GM21515 (cell line): Measurements from ENCODE around the gene DCAF11.
A peak's percentile ranks its signal among the peaks of the same experiment; 100 is the strongest.

Source experiments
- ATAC-seq: cut with Tn5 transposase; IDR thresholded peaks from one replicate; pipeline ENCODE4 v1.9.1; 2021; ENCODE audit not compliant: unreplicated experiment

The DCAF11 gene

DNA sequence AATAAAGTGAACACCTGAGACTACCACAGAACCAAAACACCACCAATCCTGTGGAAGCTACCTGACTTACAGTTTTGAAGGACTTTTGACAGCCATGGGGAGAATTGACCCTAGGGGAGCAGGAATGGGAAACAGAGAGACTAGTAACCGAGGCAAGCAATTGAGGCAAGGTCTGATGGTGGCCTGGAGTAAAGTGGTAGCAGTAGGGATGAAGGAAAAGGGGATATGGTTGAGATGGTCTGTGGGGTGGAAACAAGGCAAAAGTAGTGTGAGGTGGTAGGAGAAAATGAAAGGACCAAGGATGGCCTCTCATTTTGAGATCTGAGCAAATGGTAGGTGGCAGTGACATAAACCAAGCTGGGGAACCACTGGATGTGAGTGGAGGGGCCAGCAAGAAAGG lies 42.3 kb downstream of the DCAF11 start:
- ATAC-seq, result no peak

DNA sequence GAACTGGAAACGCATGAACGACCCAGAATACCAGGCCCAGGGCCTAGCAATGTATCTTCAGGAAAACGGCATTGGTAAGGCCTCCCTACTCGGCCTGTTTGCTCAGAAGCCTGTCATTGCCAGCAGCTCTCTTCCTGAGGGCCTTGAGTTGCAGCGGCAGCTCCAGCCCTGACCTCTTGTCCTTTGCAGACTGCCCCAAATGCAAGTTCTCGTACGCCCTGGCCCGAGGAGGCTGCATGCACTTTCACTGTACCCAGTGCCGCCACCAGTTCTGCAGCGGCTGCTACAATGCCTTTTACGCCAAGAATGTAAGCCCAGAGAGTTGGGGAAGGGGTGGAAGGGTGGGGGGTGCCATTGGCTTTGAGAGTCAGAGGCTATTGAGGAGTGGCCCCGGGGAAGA lies 42.8 kb downstream of the DCAF11 start:
- no peak for ATAC-seq

DNA sequence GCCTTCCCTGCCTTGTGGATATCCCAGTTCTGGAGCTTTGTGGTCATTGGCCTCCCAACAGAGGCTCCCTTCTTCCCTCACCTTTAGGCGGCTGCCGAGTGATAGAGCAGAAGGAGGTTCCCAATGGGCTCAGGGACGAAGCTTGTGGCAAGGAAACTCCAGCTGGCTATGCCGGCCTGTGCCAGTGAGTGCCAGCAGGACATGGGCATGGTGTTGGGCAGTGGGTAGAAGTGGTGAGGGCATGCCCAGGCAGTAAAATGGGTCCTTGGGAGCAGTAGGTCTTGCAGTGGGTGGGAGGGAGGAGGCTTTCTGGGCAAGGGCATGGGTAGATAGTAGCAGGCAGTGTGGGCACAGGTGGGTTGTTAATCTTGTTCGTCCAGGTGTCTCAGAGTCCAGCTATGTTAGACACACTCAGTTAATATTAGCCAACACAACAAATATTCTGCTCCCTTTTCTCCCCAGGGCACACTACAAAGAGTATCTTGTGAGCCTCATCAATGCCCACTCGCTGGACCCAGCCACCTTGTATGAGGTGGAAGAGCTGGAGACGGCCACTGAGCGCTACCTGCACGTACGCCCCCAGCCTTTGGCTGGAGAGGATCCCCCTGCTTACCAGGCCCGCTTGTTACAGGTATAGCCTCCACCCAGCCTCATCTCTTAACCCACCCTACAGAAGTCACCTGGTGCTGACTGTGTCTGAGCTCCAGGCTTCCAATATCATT lies 45.4 kb downstream of the DCAF11 start:
- ATAC-seq, result no peak

DNA sequence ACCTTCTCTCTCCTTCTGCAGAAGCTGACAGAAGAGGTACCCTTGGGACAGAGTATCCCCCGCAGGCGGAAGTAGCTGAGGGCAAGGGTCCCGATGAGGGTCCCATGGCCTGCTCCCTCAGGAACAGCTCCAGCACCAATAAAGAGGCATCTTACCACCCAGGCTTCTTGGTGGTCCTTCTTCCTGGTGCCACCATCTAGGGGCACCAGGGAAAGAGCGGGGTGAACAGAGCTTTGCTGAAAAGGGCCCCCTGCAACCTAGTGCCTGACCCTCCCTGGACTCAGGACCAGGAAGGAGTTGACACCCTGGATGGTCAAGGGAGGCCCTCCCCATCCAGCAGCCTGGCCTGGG lies 45.9 kb downstream of the DCAF11 start:
- ATAC-seq, result no peak

DNA sequence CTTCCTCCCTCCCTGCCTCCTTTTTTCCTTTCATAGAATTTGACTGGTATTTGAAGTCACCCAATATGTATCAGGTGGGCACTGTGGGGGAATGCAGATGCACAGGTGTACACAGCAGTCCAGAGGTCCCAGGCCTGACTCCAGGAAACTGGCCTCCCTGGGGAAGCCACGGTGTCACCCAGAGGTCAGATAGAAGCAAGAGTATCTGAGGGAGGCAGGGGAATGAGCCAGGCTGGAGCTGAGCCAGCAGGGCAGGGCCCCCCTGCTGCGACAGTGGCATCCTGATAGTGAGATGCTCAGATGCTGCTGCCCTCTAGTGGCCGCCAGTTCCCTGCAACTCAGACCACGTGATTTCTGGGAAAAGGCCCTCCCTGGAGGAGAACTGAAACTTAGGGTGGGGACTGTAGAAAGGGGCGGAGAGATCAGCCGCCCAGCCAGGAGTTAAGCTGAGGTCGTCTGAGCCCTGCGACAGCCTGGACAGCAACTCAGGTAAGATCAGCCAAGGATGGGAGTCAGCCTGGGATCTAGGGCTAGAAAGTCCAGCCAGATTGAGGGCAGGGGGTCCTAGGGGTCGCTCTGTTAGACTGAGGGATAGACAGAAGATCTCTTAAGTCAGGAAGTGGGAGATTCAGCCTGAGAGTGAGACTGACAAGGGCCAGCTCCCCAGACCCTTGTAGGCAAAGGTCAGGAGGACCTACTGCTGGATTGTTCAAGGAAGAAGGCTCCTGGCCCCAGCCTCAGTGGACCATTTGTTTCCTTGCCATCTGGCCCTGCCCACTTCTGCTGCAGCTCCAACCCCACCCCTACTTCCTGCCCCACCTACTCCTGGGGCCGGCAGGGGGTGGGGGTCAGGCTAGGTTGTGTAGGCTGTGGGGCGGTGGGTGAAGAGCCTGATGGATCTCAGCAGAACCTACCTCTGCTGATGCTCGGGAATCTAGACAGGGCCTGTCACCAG lies 46.5 kb downstream of the DCAF11 start, which contains the start of gene IRF9:
Gene IRF9 (plus strand): TSS at position 416 of the 955 bp plus-strand sequence. CDS start 880 bp downstream, outside the sequence.
- peak; percentile 77 for ATAC-seq

DNA sequence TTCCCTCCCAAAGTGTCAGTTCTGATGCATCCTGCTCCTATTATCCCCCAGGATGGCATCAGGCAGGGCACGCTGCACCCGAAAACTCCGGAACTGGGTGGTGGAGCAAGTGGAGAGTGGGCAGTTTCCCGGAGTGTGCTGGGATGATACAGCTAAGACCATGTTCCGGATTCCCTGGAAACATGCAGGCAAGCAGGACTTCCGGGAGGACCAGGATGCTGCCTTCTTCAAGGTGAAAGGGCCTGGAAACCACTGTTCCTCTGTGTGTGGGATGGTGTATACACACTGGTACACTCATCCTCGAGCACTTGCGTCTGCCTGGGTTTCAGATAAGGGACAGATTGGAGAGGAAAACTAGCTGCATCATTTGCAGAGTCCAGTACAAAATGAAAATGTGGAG lies 47.5 kb downstream of the DCAF11 start:
- no peak for ATAC-seq

DNA sequence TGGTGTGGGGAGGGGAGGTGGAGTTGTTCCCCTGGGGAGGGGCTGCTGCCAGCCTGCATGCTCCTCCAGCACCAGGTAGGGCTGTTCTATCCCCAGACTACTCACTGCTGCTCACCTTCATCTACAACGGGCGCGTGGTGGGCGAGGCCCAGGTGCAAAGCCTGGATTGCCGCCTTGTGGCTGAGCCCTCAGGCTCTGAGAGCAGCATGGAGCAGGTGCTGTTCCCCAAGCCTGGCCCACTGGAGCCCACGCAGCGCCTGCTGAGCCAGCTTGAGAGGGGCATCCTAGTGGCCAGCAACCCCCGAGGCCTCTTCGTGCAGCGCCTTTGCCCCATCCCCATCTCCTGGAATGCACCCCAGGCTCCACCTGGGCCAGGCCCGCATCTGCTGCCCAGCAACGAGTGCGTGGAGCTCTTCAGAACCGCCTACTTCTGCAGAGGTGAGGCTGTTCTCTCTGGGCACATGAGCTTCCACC lies 50.0 kb downstream of the DCAF11 start:
- ATAC-seq, result no peak

DNA sequence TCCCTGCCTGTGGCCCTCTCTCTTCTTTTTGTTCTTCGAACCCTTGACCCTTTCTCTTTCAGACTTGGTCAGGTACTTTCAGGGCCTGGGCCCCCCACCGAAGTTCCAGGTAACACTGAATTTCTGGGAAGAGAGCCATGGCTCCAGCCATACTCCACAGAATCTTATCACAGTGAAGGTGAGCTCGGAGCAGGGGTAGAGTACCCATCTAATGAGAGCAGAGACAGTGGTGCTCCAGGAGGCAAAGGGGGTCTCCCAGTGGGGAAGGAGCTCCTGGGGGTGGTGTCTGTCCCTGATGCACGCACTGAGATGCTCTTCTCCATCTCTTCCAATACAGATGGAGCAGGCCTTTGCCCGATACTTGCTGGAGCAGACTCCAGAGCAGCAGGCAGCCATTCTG lies 51.2 kb downstream of the DCAF11 start:
- no peak for ATAC-seq

DNA sequence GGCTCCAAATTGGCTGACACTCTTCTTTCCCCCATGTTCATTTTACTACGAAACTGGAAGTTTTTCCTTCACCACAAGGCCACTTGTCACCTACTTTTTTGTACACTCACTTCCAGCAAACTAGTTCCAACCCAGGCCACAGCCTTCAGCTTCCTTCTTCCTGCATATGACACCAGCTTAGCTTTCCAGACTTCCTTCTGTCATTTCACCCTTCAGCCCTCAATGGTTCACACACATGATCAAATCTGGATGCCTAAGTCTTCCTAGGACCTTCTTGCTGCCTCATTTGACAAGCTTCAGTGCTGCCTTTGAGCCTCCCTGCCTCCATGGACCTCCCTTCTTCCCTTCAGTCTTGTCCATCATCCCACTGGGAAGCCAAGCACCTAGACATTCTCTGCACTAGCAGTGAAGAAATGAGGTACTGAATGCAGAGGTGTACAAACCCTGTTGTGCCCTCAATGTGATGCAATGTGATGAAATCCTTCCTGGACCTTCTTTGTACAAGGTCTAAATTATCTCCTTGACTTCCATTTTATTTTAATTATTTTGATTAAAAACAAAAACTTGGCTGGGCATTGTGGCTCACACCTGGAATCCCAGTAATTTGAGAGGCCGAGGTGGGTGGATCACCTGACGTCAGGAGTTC lies 53.0 kb downstream of the DCAF11 start:
- ATAC-seq, result no peak

DNA sequence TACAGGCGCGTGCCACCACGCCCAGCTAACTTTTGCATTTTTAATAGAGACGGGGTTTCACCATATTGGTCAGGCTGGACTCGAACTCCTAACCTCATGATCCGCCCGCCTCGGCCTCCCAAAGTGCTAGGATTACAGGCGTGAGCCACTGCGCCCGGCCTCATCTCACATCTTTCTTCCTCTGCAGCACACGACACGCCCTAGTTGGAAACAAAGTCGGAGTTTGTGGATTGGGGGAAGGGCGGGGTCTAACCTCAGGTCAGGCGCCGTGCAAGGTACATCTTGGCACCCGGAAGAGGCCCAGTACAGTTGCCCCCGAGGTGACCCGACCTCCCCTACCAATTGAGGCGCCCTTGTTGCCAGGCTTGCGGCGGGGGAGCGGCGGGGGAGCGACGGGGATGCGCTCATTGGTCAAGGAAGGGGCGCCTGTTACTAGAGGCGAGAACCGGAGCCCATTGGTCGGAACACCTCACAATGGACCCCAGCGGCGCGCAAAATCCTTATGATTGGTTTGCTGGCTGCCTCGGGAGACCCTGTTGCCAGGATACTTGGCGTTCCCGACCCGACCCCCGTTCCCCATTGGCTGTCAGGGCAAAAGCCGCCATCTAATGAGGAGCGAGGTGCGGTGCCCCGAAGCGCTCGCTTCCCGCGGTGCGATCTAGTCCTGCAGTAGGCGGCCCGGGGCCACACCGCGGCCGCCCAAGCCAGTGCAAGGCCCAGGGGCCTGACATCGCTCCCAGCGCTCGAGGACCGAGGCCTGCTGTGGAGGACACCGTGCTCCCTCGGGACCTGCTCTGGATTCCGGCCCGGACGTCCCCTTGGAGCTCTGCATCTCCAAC lies 57.1 kb downstream of the DCAF11 start, which contains the start of gene REC8:
Gene REC8 (plus strand): TSS at position 659 of the 839 bp plus-strand sequence. CDS start 473 bp downstream, outside the sequence.
- ATAC-seq, result peak; percentile 79

DNA sequence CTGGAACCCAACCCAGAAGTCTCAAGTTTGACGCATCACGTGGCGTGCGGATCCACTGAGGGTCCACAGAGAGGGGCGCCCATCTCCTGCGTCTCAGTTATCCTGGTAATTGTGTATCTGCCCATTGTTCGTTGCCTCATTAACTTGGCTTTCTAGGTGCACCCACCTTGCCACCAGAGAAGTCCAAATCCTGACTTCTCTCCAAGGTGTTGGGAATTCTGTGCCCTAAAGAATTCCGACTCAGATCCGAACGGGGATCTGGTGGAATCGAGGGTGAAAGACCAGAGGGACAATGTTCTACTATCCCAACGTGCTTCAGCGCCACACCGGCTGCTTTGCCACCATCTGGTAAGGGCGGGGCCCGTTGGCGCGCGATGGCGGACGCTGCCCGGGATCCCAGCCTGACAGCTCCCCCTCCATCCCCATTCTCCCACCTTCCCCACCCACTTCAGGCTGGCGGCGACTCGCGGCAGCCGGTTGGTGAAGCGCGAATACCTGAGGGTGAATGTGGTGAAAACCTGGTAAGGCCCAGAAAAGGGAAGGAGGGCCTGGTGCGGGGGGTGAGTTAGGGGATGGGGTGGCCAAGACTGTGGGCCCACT lies 57.8 kb downstream of the DCAF11 start:
- ATAC-seq, result no peak

DNA sequence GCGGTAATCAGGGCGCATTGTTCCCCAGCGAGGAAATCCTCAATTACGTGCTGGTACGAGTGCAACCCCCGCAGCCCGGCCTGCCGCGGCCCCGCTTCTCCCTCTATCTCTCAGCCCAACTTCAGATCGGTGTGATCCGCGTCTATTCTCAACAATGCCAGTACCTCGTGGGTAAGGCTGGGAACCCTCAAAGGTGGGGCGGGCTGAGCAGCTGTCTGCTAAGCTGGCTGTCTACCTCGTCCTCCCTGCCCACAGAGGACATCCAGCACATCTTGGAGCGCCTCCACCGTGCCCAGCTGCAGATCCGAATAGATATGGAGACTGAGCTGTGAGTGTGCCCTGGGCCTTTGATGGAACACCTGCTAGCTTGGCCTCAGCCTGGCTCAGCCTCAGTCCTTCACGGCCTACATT lies 58.3 kb downstream of the DCAF11 start:
- ATAC-seq, result no peak
